ENCODE data around the gene EPHB2. TPM values are rescaled to one million over a fixed set of nuclear protein-coding genes. Genes with fewer than 3 reads are reported as not detected.

EPHB2 gene
- total RNA-seq, 2 experiments from 2014 or later: 0.59 TPM; not detected in 1

DNA sequence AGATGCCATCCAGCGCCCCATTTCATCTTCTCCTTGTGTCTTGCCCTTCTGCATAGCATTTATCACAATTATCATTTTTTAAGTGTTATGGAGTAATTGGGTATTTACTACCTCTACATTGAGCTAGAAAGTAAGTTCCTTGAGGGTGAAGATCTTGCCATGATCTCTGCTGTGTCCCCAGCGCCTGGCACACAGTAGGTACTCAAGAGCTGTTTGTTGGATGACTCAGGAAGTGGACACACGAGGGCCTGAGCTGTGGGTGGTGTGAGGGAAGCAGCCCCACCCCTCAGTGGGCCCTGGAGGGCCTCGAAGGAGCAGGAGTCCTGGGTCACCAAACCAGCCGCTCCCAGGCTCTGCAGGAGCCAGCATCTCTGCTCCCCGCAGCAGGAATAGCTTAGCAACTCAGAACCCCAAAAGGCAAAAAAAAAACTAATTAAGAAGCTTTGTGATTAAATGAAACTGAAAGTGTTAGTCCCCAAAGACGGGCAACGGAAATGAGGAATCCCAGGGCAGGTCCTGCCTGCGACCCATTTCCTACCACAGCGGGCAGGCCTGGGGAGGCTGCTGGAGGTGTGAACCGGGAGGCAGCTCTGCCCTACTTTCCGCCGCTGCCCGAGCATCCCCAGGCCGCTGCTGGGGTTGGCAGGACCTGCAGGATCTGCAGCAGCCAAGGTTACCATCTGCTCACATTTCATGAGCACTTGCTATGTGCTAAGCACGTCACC, 174.3 kb downstream of the EPHB2 start:
- Histone ChIP-seq H2AFZ (ENCODE audit: low read length) (no peak overlapping the region), H3K4me3 (ENCODE audit: low read depth, low read length, poor library complexity, severe bottlenecking) (no peak overlapping the region), H3K36me3 (ENCODE audit: insufficient read depth, low read length) (no peaks in the 10 kb centered on the region), H3K4me2 (ENCODE audit: low read length) (peak overlapping the region; percentile 30), H3K27ac (ENCODE audit: low read depth, low read length, poor library complexity, severe bottlenecking) (no peak overlapping the region), H4K20me1 (ENCODE audit: insufficient read depth, low read length) (no peaks in the 10 kb centered on the region), H3K9me2 (ENCODE audit: insufficient read depth, low read length) (no peaks in the 10 kb centered on the region), H3K79me2 (ENCODE audit: insufficient read depth, low read depth, low read length) (no peaks in the 10 kb centered on the region), H3K4me1 (ENCODE audit: insufficient read depth, low read length, poor library complexity, severe bottlenecking) (no peaks in the 10 kb centered on the region), H3K9me3 (ENCODE audit: low read length) (no peaks in the 10 kb centered on the region)
- ChIA-PET POLR2A (no interaction called here), CTCF (ENCODE audit: unreplicated experiment) (no interaction called here)
- no TSS peak for BruUV-seq (replicated peaks)
- TF ChIP-seq EZH2phosphoT487 (IDR thresholded peaks at IDR 0.05; ENCODE audit: borderline replicate concordance, low read depth, low read length): no peak
- TF ChIP-seq, protein P1, sequence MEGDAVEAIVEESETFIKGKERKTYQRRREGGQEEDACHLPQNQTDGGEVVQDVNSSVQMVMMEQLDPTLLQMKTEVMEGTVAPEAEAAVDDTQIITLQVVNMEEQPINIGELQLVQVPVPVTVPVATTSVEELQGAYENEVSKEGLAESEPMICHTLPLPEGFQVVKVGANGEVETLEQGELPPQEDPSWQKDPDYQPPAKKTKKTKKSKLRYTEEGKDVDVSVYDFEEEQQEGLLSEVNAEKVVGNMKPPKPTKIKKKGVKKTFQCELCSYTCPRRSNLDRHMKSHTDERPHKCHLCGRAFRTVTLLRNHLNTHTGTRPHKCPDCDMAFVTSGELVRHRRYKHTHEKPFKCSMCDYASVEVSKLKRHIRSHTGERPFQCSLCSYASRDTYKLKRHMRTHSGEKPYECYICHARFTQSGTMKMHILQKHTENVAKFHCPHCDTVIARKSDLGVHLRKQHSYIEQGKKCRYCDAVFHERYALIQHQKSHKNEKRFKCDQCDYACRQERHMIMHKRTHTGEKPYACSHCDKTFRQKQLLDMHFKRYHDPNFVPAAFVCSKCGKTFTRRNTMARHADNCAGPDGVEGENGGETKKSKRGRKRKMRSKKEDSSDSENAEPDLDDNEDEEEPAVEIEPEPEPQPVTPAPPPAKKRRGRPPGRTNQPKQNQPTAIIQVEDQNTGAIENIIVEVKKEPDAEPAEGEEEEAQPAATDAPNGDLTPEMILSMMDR (conservative IDR thresholded peaks at IDR 0.05; ENCODE audit: low read length): no peak
- DNase-seq (ENCODE audit: low spot score): no peak
- intact Hi-C loops (cut with micrococcal nuclease; ENCODE audit: unreplicated experiment): no loop called here

DNA sequence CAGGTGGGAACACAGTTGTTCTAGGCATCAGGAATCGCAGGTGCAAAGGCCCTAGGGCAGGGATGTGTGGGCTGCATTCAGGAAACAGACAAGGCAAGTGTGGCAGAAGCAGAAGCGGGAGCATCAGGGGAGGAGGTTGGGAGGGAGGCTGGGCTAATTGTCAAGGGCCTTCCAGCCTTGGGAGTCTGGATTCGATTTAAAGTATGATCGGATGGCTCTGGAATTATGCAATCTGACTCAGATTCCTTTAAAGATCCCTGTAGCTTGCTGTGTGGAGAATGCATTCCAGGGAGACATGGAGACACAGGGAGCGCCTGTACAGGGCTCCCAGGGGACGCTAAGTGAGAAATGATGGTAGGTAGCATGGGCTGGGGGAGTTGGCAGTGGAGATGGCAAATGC, 175.6 kb downstream of the EPHB2 start:
- H3K9me3 ChIP-seq (ENCODE audit: low read length): no peaks in the 10 kb centered on the region
- H3K79me2 ChIP-seq (ENCODE audit: insufficient read depth, low read depth, low read length): no peaks in the 10 kb centered on the region
- TF ChIP-seq EZH2phosphoT487 (IDR thresholded peaks at IDR 0.05; ENCODE audit: borderline replicate concordance, low read depth, low read length): no peak
- TF ChIP-seq, protein P1 (conservative IDR thresholded peaks at IDR 0.05; ENCODE audit: low read length): no peak
- ChIA-PET CTCF (ENCODE audit: unreplicated experiment) (interaction anchor here (0.6 kb wide), 1 partner anchor 167 kb away, joined by 3 read pairs; no protein-coding TSS in a partner anchor), POLR2A (interaction anchor here (0.7 kb wide), 1 partner anchor 863 kb away, joined by 5 read pairs; no protein-coding TSS in a partner anchor)
- no peak overlapping the region for H2AFZ ChIP-seq (ENCODE audit: low read length)
- no peaks in the 10 kb centered on the region for H3K9me2 ChIP-seq (ENCODE audit: insufficient read depth, low read length)
- intact Hi-C loops (cut with micrococcal nuclease; ENCODE audit: unreplicated experiment): no loop called here
- H3K36me3 ChIP-seq (ENCODE audit: insufficient read depth, low read length): no peaks in the 10 kb centered on the region
- BruUV-seq (replicated peaks): no TSS peak
- H3K4me1 ChIP-seq (ENCODE audit: insufficient read depth, low read length, poor library complexity, severe bottlenecking): no peaks in the 10 kb centered on the region
- no peak overlapping the region for H3K27ac ChIP-seq (ENCODE audit: low read depth, low read length, poor library complexity, severe bottlenecking)
- H3K4me3 ChIP-seq (ENCODE audit: low read depth, low read length, poor library complexity, severe bottlenecking): no peak overlapping the region
- DNase-seq (ENCODE audit: low spot score): no peak
- H4K20me1 ChIP-seq (ENCODE audit: insufficient read depth, low read length): no peaks in the 10 kb centered on the region
- no peak overlapping the region for H3K4me2 ChIP-seq (ENCODE audit: low read length)

DNA sequence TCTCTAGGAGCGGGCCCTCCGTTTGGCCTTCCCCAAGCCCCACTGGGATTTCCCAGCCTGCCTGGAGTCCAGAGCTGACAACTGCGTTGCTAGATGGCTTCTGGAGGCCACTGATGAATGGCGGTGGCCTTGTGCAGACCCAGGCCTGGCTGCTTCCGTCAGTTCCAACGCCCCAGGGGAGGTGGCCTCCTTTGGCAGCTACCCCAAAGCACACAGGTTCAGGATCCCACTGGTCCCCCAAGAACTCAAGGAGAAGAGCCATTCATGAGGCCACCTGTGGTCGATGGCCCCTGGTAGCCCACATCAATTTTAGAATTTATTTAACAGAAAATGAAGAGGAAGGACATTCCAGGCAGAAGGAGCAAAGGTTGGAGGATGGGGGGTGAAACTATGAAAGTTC, 176.9 kb downstream of the EPHB2 start:
- no TSS peak for BruUV-seq (replicated peaks)
- H3K79me2 ChIP-seq (ENCODE audit: insufficient read depth, low read depth, low read length): no peaks in the 10 kb centered on the region

More for the DNA sequence above, 176.9 kb downstream of the EPHB2 start:
- Histone ChIP-seq H3K9me2 (ENCODE audit: insufficient read depth, low read length) (no peaks in the 10 kb centered on the region), H3K27ac (ENCODE audit: low read depth, low read length, poor library complexity, severe bottlenecking) (no peak overlapping the region), H3K4me1 (ENCODE audit: insufficient read depth, low read length, poor library complexity, severe bottlenecking) (no peaks in the 10 kb centered on the region), H3K4me3 (ENCODE audit: low read depth, low read length, poor library complexity, severe bottlenecking) (no peak overlapping the region), H2AFZ (ENCODE audit: low read length) (no peak overlapping the region), H3K9me3 (ENCODE audit: low read length) (no peaks in the 10 kb centered on the region), H4K20me1 (ENCODE audit: insufficient read depth, low read length) (no peaks in the 10 kb centered on the region), H3K36me3 (ENCODE audit: insufficient read depth, low read length) (no peaks in the 10 kb centered on the region), H3K4me2 (ENCODE audit: low read length) (no peak overlapping the region)
- intact Hi-C loops (cut with micrococcal nuclease; ENCODE audit: unreplicated experiment): no loop called here
- CTCF ChIA-PET (ENCODE audit: unreplicated experiment): no interaction called here
- DNase-seq (ENCODE audit: low spot score): no peak
- TF ChIP-seq, protein P1 (conservative IDR thresholded peaks at IDR 0.05; ENCODE audit: low read length): no peak
- TF ChIP-seq EZH2phosphoT487 (IDR thresholded peaks at IDR 0.05; ENCODE audit: borderline replicate concordance, low read depth, low read length): no peak
- POLR2A ChIA-PET: no interaction called here
